HG03103 (cell line): ENCODE measurements around the gene LHFPL6.

ENCODE experiments used
- ATAC-seq: cut with Tn5 transposase; IDR thresholded peaks from one replicate; pipeline ENCODE4 v1.9.1; 2021; ENCODE audit warnings: low read depth; ENCODE audit not compliant: unreplicated experiment

LHFPL6 gene

GRCh38 chr13:39483326-39483725 lies 119.7 kb downstream of the LHFPL6 start:
- ATAC-seq = no peak

- ATAC-seq = no peak
These were observed 121.5 kb downstream of the LHFPL6 start for GRCh38 chr13:39481491-39481890.

GRCh38 chr13:39474600-39474999 lies 128.4 kb downstream of the LHFPL6 start:
- ATAC-seq = no peak

GRCh38 chr13:39469676-39470075 lies 133.3 kb downstream of the LHFPL6 start:
- ATAC-seq = no peak

- no peak for ATAC-seq
These were observed 134.7 kb downstream of the LHFPL6 start for GRCh38 chr13:39468306-39468705.

GRCh38 chr13:39463611-39464010 lies 139.4 kb downstream of the LHFPL6 start:
- no peak for ATAC-seq

- ATAC-seq = no peak
These were observed 140.1 kb downstream of the LHFPL6 start for GRCh38 chr13:39462906-39463305.

GRCh38 chr13:39462428-39462827 lies 140.6 kb downstream of the LHFPL6 start:
- no peak for ATAC-seq

GRCh38 chr13:39461685-39462266 lies 141.2 kb downstream of the LHFPL6 start:
- ATAC-seq = no peak

GRCh38 chr13:39457274-39457673 lies 145.7 kb downstream of the LHFPL6 start:
- no peak for ATAC-seq

GRCh38 chr13:39455521-39456175 lies 147.3 kb downstream of the LHFPL6 start:
- ATAC-seq = no peak

GRCh38 chr13:39452834-39453233 lies 150.2 kb downstream of the LHFPL6 start:
- ATAC-seq = no peak

- ATAC-seq = no peak
These were observed 150.6 kb downstream of the LHFPL6 start for GRCh38 chr13:39452417-39452816.

GRCh38 chr13:39451860-39452301 lies 151.1 kb downstream of the LHFPL6 start:
- peak; percentile 53 for ATAC-seq

- peak; percentile 24 for ATAC-seq
These were observed 151.7 kb downstream of the LHFPL6 start for GRCh38 chr13:39451301-39451700.

- ATAC-seq = no peak
These were observed 152.8 kb downstream of the LHFPL6 start for GRCh38 chr13:39450176-39450575.

GRCh38 chr13:39448834-39449233 lies 154.2 kb downstream of the LHFPL6 start:
- no peak for ATAC-seq

GRCh38 chr13:39446865-39447264 lies 156.1 kb downstream of the LHFPL6 start:
- no peak for ATAC-seq

GRCh38 chr13:39444866-39445265 lies 158.1 kb downstream of the LHFPL6 start:
- ATAC-seq = no peak

- no peak for ATAC-seq
These were observed 169.3 kb downstream of the LHFPL6 start for GRCh38 chr13:39433651-39434050.

- no peak for ATAC-seq
These were observed 170.8 kb downstream of the LHFPL6 start for GRCh38 chr13:39432196-39432595.

- no peak for ATAC-seq
These were observed 180.0 kb downstream of the LHFPL6 start for GRCh38 chr13:39422845-39423565.
